B cell (primary cell): ENCODE data around the gene RHBDL1.

Source experiments
- EZH2 ChIP-seq: IDR thresholded peaks from 2 replicates; pipeline ENCODE4 v1.6.1; 2012; ENCODE audit warnings: borderline replicate concordance, low read depth, mild to moderate bottlenecking, moderate library complexity, low read length; ENCODE audit not compliant: insufficient read depth, poor library complexity, severe bottlenecking
- TF ChIP-seq, protein P1 (sequence below): fragments of 200-600 bp; IDR thresholded peaks from one replicate; pipeline ENCODE4 v1.8.0; 2022; ENCODE audit warnings: antibody characterized with exemption, mild to moderate bottlenecking

DNA sequence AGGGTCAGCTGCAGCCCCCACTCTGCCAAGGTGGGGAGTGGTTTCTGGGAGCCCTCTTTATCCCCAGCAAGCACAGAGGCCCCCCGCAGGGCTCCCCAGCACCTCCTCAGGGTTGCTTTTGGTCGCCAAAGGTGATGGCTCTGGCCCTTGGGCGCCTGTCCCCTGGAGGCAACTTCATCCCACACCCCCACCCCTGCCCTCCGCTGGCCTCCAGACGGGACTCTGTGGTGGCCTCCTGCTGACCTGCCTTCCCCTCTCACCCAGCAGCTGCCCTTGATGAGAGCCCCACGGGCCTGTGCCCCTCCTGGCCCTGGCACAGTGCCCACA, 15.4 kb upstream of the RHBDL1 start:
- TF ChIP-seq, protein P1, sequence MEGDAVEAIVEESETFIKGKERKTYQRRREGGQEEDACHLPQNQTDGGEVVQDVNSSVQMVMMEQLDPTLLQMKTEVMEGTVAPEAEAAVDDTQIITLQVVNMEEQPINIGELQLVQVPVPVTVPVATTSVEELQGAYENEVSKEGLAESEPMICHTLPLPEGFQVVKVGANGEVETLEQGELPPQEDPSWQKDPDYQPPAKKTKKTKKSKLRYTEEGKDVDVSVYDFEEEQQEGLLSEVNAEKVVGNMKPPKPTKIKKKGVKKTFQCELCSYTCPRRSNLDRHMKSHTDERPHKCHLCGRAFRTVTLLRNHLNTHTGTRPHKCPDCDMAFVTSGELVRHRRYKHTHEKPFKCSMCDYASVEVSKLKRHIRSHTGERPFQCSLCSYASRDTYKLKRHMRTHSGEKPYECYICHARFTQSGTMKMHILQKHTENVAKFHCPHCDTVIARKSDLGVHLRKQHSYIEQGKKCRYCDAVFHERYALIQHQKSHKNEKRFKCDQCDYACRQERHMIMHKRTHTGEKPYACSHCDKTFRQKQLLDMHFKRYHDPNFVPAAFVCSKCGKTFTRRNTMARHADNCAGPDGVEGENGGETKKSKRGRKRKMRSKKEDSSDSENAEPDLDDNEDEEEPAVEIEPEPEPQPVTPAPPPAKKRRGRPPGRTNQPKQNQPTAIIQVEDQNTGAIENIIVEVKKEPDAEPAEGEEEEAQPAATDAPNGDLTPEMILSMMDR, result no peak
- no peak for TF ChIP-seq EZH2
